ENCODE data around the gene SAA4. TPM values are rescaled to one million over a fixed set of nuclear protein-coding genes. Genes with fewer than 3 reads are reported as not detected.
"Not testable (repeated sequence)": the region's sequence is repeated elsewhere in the genome, so short reads cannot be mapped to it uniquely, and the experiment has no call there.

The SAA4 gene
- total RNA-seq, 1 donor: not detected

- DNase-seq (ENCODE audit: low read depth in 2 of 3, low spot score in 2 of 3): no peak
Observed at GRCh38 chr11:18191376-18191775, 45.2 kb downstream of the SAA4 start.

- not testable (repeated sequence) for DNase-seq (ENCODE audit: low read depth in 2 of 3, low spot score in 2 of 3)
Observed at GRCh38 chr11:18189476-18190245, 46.9 kb downstream of the SAA4 start.

DNA sequence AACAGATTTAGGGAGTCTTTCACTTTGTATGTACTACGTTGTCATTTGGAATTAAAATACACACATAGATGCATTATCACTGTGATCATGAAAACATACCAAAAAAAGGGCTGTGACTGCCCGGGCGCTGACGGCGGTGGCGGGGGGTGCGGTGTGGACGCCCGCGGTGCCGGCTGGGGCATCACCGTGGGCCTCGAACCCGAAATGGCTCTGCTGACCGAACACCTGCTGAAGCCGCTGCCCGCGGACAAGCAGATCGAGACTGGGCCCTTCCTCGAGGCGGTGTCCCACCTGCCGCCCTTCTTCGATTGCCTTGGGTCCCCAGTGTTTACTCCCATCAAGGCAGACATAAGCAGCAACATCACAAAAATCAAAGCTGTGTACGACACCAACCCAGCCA is 47.8 kb downstream of the SAA4 start:
- DNase-seq (ENCODE audit: low read depth in 2 of 3, low spot score in 2 of 3): no peak

Small RNAs within 50 kb of the gene (small RNA-seq; reads per million reads assigned to genes)
- gene RNA5SP333 (not detected), gene RNA5SP334 (not detected)

Other genes starting within 250 kb of the SAA4 start
- 36.9 TPM for gene SERGEF, start 223.8 kb downstream of the SAA4 start, total RNA-seq
- 0.27 TPM for gene TPH1, start 190.5 kb downstream of the SAA4 start, total RNA-seq
- gene SAAL1, start 130.7 kb downstream of the SAA4 start, total RNA-seq: 9.7 TPM
- gene MRGPRX3, start 104.2 kb downstream of the SAA4 start, total RNA-seq: not detected
- gene MRGPRX4, start 64.0 kb downstream of the SAA4 start, total RNA-seq: not detected
- gene SAA2, start 11.9 kb upstream of the SAA4 start, total RNA-seq: not detected
- not detected for gene SAA1, start 29.5 kb upstream of the SAA4 start, total RNA-seq
- gene HPS5, start 85.3 kb upstream of the SAA4 start, total RNA-seq: 11.8 TPM
- 40.9 TPM for gene GTF2H1, start 85.8 kb upstream of the SAA4 start, total RNA-seq
- 177 TPM for gene LDHA, start 157.8 kb upstream of the SAA4 start, total RNA-seq
- not detected for gene LDHC, start 175.5 kb upstream of the SAA4 start, total RNA-seq
- 0.54 TPM for gene LDHAL6A, start 219.1 kb upstream of the SAA4 start, total RNA-seq